Epithelial cell of esophagus (primary cell): Measurements from ENCODE around the gene SLC16A4.
A peak's percentile ranks its signal among the peaks of the same experiment; 100 is the strongest.

Source experiments
- DNase-seq: peaks from one replicate; pipeline ENCODE4 v3.0.0; 2010; ENCODE audit warnings: low read depth
- H3K4me3 ChIP-seq: 2 replicates; pipeline ENCODE4 v1.5.1; 2011; ENCODE audit warnings: mild to moderate bottlenecking, low read length, control low read depth
- CTCF ChIP-seq: IDR thresholded peaks from 2 replicates; pipeline ENCODE4 v1.5.1; 2011; ENCODE audit warnings: low read depth, mild to moderate bottlenecking, low read length, control low read depth, inconsistent platforms; ENCODE audit not compliant: insufficient read depth; ENCODE audit errors: missing control alignments

Gene SLC16A4

DNA sequence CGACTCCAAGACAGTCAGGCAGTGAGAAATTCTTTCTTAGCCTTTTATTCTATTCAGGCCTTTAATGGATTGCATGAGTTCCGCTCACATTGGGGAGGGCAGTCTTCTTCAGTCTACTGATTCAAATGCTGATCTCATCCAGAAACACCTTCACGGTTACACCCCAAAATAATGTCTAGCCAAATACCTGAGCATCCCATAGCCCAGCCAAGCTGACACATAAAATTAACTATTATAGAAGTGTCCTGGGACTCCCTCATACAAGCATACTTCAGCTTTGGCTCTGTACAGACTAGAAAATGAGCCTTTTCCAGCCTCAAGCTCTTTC, 3.6 kb upstream of the SLC16A4 start:
- no peak for DNase-seq
- H3K4me3 ChIP-seq: no peak overlapping the region
- no peak for TF ChIP-seq CTCF

- DNase-seq: peak; percentile 77
- no peak for TF ChIP-seq CTCF
- H3K4me3 ChIP-seq: no peak overlapping the region
Measured at GRCh38 chr1:110393691-110394492, 3.1 kb upstream of the SLC16A4 start.

GRCh38 chr1:110393286-110393685, 2.5 kb upstream of the SLC16A4 start:
- no peak overlapping the region for H3K4me3 ChIP-seq
- TF ChIP-seq CTCF: no peak
- no peak for DNase-seq

DNA sequence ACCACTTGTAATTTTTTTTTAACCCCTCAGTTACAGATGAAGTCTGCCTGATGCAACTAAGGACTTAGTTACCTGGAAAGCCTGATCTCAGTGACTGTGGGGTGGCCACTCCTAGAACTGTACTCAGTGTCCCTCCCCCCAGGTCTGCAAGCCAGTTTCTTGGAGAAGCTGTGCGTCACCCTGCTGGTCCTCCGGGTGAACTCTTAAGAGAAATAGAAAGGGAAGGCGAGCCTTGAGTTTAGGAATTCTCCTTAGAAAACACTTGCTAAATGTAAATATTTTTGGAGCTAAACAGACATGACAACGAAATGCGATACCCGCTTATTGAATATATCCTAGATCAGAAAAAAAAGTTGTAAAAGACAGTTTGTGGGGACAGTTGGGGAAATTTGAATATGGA, 730 bp downstream of the SLC16A4 start:
- peak; percentile 84 for DNase-seq
- TF ChIP-seq CTCF: peak; percentile 16
- no peak overlapping the region for H3K4me3 ChIP-seq

DNA sequence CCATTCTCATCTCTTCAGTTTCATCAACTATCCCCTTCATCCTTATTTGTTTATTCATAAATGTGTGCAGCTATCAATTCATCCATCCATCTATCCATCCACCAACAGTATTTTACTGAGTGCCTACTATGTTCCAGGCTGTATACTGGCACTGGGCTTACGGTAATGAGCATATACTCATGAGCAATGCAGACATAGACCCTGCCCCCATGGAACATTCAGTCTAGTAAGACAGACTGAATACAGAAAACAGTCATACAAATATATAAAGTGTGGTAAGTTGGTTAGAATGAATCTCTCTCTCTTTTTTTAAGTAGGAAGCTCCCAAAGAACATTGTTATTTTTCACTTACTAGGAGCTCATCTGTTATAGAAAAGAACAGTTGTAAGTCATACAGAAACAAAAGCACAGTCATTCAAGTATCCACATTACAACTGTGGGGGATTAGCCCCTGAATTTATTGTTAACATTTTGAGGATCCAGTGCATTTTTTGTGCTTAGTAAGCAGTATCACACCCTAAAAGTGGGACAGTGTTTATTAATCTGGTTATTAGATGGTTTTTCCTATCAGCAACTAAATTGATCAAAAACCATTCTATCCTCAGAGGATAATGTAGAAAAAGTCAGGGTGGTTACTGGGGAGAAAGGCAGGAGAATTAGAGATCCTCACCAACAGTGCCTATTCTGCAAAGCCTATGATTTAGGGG, 3.6 kb downstream of the SLC16A4 start:
- no peak for TF ChIP-seq CTCF
- DNase-seq: no peak
- no peak overlapping the region for H3K4me3 ChIP-seq

DNA sequence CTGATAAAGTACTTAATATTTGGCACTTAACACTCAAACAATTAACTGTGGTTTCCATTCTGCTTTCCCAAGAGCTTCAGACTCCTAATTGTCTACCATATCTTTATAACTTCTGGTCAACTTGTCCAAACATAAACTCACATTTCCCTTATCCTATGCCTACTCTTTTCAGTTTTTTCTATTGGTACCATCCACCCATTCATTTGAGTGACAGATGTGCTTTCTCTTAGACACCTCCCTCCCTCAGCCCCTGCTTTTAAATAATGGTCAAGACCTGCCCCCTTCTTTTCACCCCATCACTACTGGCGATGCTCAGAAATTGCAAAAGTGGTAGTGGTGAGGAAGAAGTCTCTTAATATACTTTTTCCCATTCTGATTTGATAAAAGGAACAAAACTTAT, 5.5 kb downstream of the SLC16A4 start:
- no peak for TF ChIP-seq CTCF
- H3K4me3 ChIP-seq: no peak overlapping the region
- no peak for DNase-seq
